ENCODE data around the gene DPPA2.

The DPPA2 gene

DNA sequence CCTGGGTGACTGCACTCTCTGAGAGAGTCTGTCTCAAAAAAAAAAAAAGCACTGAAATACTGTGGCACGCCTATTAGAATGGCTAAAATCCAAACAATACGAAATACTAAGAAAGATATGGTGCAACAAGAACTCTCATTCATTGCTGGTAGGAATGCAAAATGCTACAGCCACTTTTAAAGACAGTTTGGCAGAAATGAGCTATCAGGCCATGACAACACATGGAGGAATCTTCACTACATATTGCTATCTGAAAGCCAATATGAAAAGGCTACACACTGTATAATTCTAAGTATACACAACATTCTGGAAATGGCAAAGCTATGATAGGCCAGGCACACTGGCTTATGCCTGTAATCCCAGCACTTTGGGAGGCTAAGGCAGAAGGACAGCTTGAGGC lies 18.8 kb downstream of the DPPA2 start:
- TF ChIP-seq CTCF (IDR thresholded peaks at IDR 0.05), result no peak

- TF ChIP-seq CTCF (IDR thresholded peaks at IDR 0.05), result no peak
Observed at GRCh38 chr3:109284071-109284470, 32.2 kb downstream of the DPPA2 start.

DNA sequence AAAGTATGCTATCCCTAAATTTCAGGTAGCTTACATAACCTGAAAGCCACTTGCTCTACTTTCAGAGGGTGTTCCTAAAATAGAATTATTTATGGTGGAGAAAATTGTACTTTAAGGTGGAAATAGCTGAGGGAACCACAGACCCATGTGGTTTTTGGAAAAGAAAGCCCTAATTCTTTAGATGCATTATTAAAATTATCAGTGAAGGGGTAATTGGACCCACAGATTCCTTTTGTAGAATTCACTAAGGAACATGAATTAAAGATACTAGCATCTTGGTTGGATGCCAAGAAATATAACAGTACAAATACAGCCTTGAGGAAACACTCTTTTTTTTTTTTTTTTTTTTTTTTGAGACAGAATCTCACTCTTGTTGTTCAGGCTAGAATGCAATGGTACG lies 37.8 kb downstream of the DPPA2 start:
- no peak for TF ChIP-seq CTCF (IDR thresholded peaks at IDR 0.05)

DNA sequence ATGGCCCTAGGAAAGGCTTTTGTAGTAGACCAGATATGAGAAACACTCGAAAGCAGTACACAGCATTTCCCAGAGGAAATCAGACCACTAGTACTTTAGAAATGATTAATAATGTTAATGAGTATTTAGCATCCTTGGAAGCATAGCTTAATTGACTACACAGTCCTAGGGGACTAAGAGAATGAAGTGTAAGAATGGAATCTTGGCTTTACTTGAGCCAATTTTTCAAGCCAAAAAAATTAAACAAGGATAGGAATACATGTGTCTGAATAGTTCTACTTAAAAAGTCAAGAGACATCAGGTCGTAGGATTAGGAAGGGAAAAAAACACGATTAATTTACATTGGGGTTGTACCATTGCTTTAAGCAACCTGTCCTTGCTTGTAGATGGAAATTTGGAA lies 38.2 kb downstream of the DPPA2 start:
- no peak for TF ChIP-seq CTCF (IDR thresholded peaks at IDR 0.05)

GRCh38 chr3:109275702-109276293 lies 40.5 kb downstream of the DPPA2 start:
- peak; percentile 71 for TF ChIP-seq CTCF (IDR thresholded peaks at IDR 0.05)

DNA sequence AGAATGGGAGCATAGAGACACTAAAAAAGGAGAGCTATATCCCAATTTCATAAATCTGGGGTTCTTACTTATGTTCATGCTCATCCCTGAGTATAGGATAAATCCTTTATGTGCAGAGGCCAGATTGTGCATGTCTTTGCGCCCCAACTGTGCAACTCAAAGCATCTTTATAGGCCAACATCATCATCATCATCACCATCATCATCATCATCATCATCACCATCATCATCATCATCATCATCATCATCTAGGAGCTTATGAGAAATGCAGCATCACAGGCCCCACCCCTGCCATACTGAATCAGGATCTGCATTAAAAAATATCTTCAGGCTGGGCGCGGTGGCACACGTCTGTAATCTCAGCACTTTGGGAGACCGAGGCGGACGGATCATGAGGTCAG lies 45.5 kb downstream of the DPPA2 start:
- TF ChIP-seq CTCF (IDR thresholded peaks at IDR 0.05), result no peak

DNA sequence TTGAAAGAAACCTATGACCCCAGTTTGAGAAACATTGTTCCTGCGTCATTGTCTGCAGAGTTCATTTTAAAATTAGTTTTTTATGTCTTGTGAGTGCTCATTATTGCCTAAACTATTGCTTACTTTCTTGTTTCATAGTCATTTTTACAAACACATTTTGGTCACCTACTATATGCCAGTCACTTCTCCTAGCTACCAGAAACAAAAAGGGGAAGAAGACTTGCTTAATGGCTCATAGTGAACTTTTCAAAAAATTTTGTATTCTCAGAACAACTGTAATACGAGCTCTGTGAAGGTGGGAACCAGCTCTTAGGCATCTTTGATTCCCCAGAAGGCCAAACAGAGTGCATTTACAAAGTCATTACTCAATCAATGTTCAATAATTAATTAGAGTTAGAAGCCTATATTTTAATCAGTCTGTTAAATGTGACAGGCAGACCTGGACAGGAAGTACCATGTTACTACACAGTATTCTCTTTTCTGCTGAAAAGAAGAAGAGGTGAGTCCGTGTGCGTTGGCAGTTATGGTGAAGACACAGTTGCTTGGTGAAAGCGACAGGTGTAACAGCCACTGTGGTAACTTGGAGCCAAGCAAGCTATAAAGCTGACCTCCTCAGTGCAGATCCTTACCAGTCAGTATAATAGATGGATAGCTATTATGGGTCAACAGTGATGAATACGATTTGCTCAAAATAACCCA lies 46.6 kb downstream of the DPPA2 start:
- TF ChIP-seq CTCF (IDR thresholded peaks at IDR 0.05), result no peak
